ENCODE data around the gene SLC22A2.
"Not testable (repeated sequence)": the region's sequence is repeated elsewhere in the genome, so short reads cannot be mapped to it uniquely, and the experiment has no call there.

Gene SLC22A2

DNA sequence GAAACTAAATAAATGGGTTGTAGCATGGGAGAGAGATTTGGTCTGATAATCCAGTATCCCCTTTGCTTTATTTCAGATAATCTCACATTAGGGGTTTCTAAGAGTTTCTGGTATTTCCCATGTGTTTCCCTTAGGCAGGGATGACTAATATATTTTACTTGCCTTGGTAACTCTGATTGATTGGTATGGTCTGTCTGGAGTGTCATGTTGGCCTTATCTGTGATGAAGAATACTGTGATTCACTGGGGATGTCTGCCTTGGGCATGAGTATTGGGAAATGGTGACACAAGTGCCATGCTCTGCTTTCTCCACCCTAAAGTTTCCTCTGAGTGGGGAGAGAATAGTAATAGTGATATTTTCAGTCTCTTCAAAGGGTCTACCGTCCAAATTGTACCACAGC lies 10.1 kb downstream of the SLC22A2 start:
- DNase-seq (ENCODE audit: low read depth, low spot score), result no peak

DNA sequence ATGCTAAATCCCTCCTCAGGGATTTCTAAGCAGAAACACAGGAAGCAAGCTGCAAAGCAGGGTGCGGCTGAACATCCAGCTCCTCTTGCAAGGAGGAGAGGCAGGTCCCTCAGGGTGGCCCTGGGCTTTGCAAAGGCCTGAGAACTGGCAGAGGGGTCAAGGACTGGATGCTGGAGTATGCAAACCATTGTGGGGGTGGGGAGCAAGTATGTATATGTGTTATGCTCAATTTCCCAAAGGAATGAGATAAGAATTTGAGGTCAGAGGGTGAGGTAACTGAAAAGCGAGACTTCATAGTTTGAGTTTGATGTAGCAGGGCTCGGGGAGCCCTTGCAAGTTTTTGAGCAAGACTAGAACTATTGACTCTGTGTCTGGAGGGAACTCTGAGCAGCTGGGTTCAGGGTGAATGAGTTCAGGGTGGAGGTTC lies 11.2 kb downstream of the SLC22A2 start:
- no peak for DNase-seq (ENCODE audit: low read depth, low spot score)

- DNase-seq (ENCODE audit: low read depth, low spot score), result no peak
Observed at GRCh38 chr6:160240691-160241084, 17.9 kb downstream of the SLC22A2 start.

- no peak for DNase-seq (ENCODE audit: low read depth, low spot score)
Observed at GRCh38 chr6:160239929-160240690, 18.5 kb downstream of the SLC22A2 start.

- DNase-seq (ENCODE audit: low read depth, low spot score), result no peak
Observed at GRCh38 chr6:160238761-160239751, 19.6 kb downstream of the SLC22A2 start.

GRCh38 chr6:160238278-160238711 lies 20.3 kb downstream of the SLC22A2 start:
- no peak for DNase-seq (ENCODE audit: low read depth, low spot score)

- DNase-seq (ENCODE audit: low read depth, low spot score), result not testable (repeated sequence)
Observed at GRCh38 chr6:160237597-160238275, 20.9 kb downstream of the SLC22A2 start.

- not testable (repeated sequence) for DNase-seq (ENCODE audit: low read depth, low spot score)
Observed at GRCh38 chr6:160236235-160236872, 22.3 kb downstream of the SLC22A2 start.

GRCh38 chr6:160233950-160234640 lies 24.5 kb downstream of the SLC22A2 start:
- not testable (repeated sequence) for DNase-seq (ENCODE audit: low read depth, low spot score)

GRCh38 chr6:160227769-160228161 lies 30.9 kb downstream of the SLC22A2 start:
- no peak for DNase-seq (ENCODE audit: low read depth, low spot score)

GRCh38 chr6:160227038-160227768 lies 31.4 kb downstream of the SLC22A2 start:
- no peak for DNase-seq (ENCODE audit: low read depth, low spot score)

DNA sequence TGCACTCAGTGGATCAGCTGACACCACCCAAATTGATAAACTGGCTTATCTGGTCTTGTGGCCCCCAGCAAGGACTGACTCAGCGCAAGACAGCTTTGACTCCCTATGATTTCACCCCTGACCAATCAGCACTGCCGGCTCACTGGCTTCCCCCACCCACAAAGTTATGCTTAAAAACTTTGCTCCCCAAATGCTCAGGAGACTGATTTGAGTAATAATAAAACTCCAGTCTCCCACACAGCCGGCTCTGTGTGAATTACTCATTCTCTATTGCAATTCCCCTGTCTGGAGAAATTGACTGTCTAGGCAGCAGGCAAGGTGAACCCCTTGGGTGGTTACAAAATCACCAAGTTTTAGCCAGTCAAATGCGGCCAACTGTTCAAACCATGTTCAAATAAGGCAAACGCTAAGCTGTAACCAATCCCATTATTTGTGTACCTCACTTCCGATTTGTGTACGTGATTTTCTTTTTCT lies 32.5 kb downstream of the SLC22A2 start:
- DNase-seq (ENCODE audit: low read depth, low spot score), result no peak

- DNase-seq (ENCODE audit: low read depth, low spot score), result no peak
Observed at GRCh38 chr6:160224639-160225237, 33.9 kb downstream of the SLC22A2 start.

DNA sequence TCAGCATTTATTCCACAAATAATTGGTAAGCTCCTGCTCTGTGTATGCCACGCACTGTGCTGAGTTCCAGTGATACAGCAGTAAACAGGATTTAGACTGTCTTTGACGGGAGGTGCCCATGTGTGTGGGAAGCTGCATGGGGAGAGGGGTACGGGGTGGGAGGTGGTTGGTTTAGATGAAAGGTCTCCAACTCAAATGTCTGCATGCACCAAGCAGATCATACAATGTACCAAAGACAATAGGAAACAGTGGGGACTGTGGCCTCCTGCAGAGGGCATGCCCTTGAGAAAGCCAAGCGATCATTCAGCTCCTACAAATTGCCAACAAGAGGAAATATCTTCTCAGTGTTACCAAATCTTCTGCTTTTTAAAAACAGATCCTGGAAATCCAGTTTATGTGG lies 36.1 kb downstream of the SLC22A2 start:
- DNase-seq (ENCODE audit: low read depth, low spot score), result no peak

DNA sequence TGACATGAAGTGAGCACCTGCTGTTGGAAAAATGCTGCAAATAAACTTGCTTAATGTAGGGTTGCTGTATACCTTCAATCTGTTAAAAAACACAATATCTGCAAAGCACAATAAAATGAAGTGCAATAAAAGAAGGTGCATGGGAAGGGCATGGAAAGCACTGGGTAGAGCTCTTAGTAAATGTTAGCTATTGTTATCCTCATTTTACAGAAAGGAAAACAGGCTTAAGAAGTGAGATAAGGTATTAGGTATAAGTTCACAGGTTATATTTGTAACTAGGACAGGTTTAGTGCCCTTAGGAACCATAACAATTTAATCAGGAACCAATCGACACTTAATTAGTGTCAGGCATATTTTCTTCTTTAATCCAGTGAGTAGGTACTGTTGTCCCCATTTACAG lies 36.7 kb downstream of the SLC22A2 start:
- no peak for DNase-seq (ENCODE audit: low read depth, low spot score)

GRCh38 chr6:160221423-160221822 lies 37.2 kb downstream of the SLC22A2 start:
- no peak for DNase-seq (ENCODE audit: low read depth, low spot score)

DNA sequence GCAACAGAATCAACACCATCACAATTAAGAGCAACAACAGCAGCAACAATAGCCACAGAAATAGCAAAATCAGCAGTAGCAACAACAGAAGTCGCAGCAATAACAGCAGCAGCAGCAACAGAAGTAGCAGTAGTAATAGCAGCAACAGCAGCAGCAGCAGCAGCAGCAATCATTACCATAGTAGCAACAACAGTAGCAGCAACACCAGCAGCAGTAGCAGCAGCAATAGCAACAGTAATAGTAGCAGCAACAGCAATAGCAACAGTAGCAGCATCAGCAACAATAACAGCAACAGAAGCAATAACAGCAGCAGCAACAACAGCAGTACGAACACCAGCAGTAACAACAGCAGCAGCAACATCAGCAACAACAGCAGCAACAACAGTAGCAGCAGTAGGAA lies 39.8 kb downstream of the SLC22A2 start:
- no peak for DNase-seq (ENCODE audit: low read depth, low spot score)

- DNase-seq (ENCODE audit: low read depth, low spot score), result no peak
Observed at GRCh38 chr6:160217863-160218262, 40.8 kb downstream of the SLC22A2 start.

GRCh38 chr6:160217073-160217472 lies 41.5 kb downstream of the SLC22A2 start:
- DNase-seq (ENCODE audit: low read depth, low spot score), result no peak

GRCh38 chr6:160215232-160215631 lies 43.4 kb downstream of the SLC22A2 start:
- no peak for DNase-seq (ENCODE audit: low read depth, low spot score)

Data from smooth muscle cell of the brain vasculature (primary cell).